ENCODE measurements around the gene EPOP.

The EPOP gene

GRCh38 chr17:38706505-38707216 lies 31.9 kb upstream of the EPOP start:
- no peak for DNase-seq

- peak; percentile 76 for DNase-seq
Observed at GRCh38 chr17:38705803-38706504, 31.2 kb upstream of the EPOP start.

DNA sequence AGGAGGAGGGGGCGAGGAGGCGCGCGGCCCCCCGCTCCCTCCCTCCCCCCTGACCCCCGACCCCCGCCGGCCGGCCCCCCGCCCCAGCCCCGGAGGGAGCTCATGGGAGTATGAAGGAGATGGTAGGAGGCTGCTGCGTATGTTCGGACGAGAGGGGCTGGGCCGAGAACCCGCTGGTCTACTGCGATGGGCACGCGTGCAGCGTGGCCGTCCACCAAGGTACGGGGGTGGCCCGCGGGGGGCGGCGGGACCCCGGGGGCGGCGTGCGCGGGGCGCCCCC lies 30.7 kb upstream of the EPOP start:
- no peak for DNase-seq

DNA sequence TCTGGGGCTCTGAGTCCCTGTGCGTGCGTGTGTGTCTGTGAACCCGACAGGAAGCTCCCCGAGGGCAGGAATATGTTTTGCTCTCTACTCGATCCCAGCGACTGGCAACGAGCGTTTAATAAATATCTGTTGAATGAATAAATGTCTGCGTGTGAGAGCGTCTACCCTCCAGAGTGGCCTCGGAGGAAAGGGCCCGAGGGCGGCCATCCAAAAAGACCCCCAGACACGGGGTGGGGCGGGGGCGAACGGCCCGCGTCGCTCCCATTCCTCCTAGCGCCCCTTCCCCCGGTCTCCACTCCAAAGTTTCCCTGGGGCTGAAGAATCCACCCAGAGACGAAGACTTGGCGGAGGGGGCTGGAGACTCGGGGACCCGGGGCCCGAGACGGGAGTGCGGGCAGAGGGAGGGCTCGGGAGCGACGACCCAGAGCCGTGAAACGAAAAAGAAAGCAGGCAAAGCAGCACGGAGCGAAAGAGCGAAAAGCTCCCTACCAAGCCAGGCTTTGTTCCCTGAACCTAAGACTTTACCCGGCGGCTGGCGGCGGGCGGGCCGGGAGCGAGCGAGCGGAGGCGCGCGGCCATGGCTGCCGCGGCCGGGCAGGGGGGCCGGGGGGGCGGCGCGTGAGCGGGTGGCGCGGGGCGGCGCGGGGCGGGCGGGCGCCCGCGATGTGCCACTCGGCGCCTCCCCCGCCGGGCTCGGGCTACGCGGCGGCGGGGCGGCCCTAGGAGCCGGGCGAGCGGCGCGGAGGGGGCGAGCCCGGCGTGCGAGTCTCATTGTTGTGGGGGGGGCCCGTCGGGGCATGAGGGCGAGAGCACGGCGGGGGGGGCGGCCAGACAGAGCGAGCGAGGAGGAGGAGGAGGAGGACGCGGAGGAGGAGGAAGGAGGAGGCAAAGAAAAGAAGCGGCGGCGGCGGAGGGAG lies 30.1 kb upstream of the EPOP start, which contains the start of gene MLLT6:
TSS of gene MLLT6 (plus strand) at position 668 of the 917 bp plus-strand sequence. CDS start 360 bp downstream, outside the sequence.
- peak; percentile 85 for DNase-seq

GRCh38 chr17:38703742-38704605 lies 29.2 kb upstream of the EPOP start:
- peak; percentile 84 for DNase-seq

DNA sequence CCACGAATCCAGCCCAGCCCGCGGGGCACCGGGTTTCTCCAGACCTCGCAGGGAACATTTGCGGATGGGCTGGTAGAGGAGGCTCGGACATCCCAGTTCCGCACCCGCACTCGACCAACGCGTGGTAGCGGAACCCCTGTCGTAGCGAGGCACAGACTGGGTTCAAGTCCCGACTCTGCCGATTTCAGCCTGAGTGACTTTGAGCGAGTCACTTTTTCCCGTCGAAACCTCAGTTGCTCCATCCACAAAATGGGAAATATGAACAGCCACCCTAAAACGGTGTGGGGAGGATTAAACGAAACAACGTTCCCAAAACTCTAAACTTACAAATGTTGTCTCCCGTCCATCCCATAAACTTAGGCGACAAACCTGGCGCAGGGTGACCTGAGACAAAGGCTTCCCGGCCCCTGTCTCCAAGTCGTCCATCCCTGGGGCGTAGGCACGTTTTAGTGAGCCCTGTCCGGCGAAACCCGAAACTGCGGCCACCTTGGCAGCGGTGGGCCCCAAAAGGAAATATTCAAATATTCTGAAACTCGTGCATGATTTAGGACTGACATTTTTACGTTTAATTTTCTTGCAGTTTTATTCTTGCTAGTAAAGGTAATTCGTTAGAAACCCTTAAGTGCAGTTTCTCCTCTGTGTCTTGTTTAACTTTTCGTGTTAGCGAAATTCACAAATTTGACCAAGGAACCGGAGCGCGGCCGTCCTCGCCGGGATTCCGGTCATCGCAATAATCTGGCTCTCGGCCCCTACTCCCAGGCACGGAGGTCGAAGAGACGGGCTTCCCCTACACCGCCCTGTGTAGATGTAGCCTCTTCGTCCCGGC lies 28.4 kb upstream of the EPOP start:
- DNase-seq = no peak

DNA sequence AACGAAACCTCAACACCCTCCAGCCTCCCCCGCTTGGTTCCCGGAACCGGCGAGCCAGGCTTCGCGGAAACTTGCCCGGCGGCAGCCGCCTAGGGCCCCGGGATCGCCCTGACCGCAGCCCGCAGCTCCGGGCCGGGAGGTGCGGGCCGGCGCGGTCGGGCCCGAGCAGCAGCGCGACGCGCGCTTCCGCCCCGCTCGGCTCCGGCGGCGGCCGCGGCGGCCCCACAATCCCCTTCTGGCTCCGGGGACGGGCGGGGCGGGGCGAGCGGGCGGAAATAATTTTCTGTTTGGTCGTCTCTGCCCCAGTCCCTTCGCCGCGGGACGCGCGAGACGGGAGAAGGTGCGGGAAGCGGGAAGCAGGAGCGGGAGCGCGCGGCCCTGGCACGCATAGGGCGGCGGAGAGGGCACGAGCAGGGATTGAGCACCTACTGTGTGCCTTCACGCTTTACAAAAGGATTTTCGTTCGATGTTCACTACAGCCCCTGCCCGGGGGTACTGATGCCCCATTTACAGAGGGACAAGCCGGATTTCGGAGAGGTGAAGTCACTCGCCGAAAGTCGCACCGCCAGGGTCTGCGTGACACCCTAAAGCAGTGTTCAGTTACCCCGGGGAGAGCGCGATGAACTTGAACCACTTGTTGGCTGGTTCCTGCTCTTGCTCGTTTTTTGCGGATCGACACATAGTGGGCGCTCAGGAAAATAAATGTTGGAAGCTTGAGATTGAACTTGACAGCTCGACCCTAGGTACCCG lies 27.6 kb upstream of the EPOP start:
- peak; percentile 89 for DNase-seq

- no peak for DNase-seq
Observed at GRCh38 chr17:38701504-38702165, 26.9 kb upstream of the EPOP start.

- DNase-seq = no peak
Observed at GRCh38 chr17:38698760-38699159, 24.0 kb upstream of the EPOP start.

- DNase-seq = no peak
Observed at GRCh38 chr17:38697061-38697820, 22.5 kb upstream of the EPOP start.

GRCh38 chr17:38693700-38694329 lies 19.1 kb upstream of the EPOP start:
- peak; percentile 28 for DNase-seq

DNA sequence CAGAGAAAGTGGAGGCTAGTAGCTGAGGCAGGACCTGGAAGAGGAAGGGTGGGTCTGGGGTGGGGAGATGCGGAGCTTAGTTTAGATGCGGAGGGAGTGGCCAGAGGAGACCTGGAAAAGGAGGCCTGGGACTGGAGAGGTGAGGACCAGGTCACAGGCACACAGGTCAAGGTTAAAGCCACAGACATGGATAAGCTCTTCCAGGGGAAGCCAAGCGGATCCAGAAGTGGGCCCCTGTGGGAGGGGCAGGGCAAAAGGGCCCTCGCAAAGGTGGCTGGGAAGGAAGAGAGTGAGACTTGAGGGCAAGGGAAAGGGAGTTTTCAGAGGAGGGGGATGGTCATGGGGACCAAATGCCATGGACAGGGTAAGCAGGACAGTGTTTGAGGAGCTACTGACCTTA lies 16.4 kb upstream of the EPOP start:
- DNase-seq = no peak

DNA sequence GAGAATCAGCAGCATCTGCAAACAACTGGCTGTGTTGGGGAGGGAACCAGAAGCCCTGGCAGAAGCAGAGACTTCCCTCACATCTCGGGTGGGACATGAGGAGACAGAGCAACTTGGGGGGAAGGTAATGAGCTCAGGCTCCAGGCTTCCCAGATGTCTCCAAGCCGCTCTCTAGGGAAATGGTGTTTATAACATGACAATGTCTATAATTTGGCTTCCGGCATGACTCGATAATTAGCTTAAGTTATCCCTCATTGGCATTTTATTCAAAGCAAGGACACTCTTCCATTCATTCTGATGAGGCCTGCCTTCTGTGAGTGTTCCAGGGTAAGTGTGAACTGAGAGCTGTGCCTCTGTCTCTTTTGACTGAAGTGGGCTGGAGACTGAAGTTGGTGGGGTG lies 15.6 kb upstream of the EPOP start:
- DNase-seq = no peak

DNA sequence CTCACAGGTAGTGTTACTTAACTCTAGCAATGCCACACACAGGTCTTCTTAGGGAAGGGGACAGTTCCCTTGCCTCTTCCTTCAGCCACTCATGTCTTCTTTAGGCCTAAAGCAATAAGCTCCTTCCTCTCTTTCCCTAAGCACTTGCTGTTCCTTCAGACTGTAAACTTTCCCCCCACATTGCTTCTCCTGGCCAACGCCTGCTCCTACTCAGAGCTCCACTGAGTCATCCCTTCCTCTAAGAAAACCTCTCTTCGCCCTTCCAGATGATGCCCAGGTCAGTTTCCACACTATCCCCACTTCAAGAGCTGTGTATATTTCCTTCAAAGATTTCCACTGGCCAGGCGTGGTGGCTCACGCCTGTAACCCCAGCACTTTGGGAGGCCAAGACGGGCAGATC lies 12.5 kb upstream of the EPOP start:
- no peak for DNase-seq

- no peak for DNase-seq
Observed at GRCh38 chr17:38685491-38685890, 10.7 kb upstream of the EPOP start.

- DNase-seq = no peak
Observed at GRCh38 chr17:38681096-38681495, 6.3 kb upstream of the EPOP start.

- no peak for DNase-seq
Observed at GRCh38 chr17:38677819-38678218, 3.1 kb upstream of the EPOP start.

DNA sequence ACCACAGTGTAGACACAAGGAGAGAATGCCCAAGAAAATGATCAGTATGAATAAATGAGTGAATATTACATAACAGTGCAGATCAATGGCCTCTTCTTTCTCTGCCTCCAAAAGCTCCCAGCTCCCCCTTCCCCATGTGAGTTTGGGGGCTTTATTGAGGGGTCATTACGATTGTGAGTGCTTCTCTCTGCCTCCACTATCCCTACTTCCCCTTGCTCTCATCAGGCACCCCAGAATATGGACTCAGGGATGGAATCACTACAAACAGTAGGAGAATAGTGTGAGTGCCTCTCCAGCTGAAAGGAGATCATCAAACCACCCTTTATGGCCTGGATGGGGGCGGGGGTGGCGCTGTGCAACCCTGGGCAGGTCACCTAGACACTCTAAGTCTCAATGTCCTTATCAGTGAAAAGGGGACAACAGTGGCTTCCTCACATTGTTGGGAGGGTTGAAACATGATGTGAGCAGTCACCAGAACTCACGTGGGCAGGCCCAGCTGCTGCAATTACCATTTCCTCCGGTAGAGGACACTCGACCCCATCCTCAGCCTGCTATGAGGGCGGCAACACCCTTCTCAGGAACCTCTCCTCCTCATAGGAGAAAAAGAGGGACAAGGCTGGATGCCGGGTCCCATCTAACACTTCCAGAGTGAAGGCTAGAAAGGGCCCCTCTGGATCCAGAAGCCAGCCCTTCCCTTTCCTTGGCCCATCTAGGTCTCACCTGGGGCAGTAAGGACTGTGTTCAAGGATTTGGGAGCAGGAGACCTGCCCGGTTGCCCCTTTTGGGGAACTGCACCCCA lies 2.1 kb upstream of the EPOP start:
- peak; percentile 69 for DNase-seq

Measured in right kidney (tissue), 1 donor.